ENCODE data around the gene SLFN12.

DNA sequence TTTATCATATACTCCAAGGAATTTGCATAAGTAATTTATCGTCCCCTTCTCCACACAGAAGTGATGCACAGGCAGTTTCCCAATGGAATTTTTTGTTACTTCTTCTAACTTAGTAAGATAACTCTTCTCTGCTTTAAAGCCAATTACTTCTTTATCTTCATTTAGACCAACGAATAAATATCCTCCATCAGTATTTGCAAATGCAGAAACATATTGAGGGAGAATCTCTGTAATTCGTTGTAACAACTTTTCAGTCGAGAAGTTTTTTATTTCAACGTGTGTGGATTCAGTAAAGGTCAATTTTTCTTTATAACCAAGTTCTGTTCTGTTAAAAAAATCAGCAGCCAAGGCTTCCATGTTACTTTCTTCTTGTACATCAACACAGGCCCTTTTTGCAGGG is 47.0 kb upstream of the SLFN12 start:
- no peak for TF ChIP-seq SUZ12 (IDR thresholded peaks at IDR 0.05; ENCODE audit: extremely low read depth, insufficient read depth, insufficient read length)
- TF ChIP-seq ZNF274 (IDR thresholded peaks at IDR 0.05; ENCODE audit: low read depth, low read length), result no peak
- TF ChIP-seq YY1 (IDR thresholded peaks at IDR 0.05; ENCODE audit: insufficient read depth, insufficient read length), result no peak
